DOHH2 (cell line): ENCODE measurements around the gene DTYMK.

Experiments
- CTCF ChIP-seq: fragments of 200-600 bp; sonication (generic); IDR thresholded peaks from one replicate; pipeline ENCODE4 v1.5.1; 2014; ENCODE audit warnings: antibody characterized with exemption, mild to moderate bottlenecking, low read depth, low read length; ENCODE audit not compliant: poor library complexity, severe bottlenecking
- EZH2phosphoT487 ChIP-seq: fragments of 200-600 bp; sonication (generic); IDR thresholded peaks from 2 replicates; pipeline ENCODE4 v1.6.1; 2017; ENCODE audit warnings: borderline replicate concordance, mild to moderate bottlenecking, antibody characterized with exemption, low read length, moderate library complexity, mixed read lengths

- no peak for TF ChIP-seq CTCF
- TF ChIP-seq EZH2phosphoT487 = no peak
Measured at GRCh38 chr2:241637018-241637794, 49.4 kb downstream of the DTYMK start, which contains the start of the genes ATG4B and THAP4.
